PFSK-1 (cell line): ENCODE results near the gene CEBPG.

ENCODE experiments used
- FOXP2 ChIP-seq: optimal IDR thresholded peaks from 2 replicates; pipeline ENCODE3; 2011; ENCODE audit warnings: borderline replicate concordance, control low read depth, inconsistent platforms; ENCODE audit not compliant: insufficient read depth; ENCODE audit errors: extremely low read length, extremely low read depth
- POLR2AphosphoS5 ChIP-seq: IDR thresholded peaks from 2 replicates; pipeline ENCODE4 v1.6.1; 2012; ENCODE audit warnings: low read depth, mild to moderate bottlenecking, control low read depth, low read length, moderate library complexity
- SIN3A ChIP-seq: IDR thresholded peaks from 2 replicates; pipeline ENCODE4 v1.6.1; 2012; ENCODE audit warnings: mild to moderate bottlenecking, low read length, moderate library complexity, borderline replicate concordance; ENCODE audit not compliant: insufficient read depth
- TAF1 ChIP-seq: IDR thresholded peaks from 2 replicates; pipeline ENCODE4 v1.6.1; 2012; ENCODE audit warnings: low read length, control low read depth, borderline replicate concordance; ENCODE audit not compliant: insufficient read depth
- TF ChIP-seq, protein P1 (sequence below), 2 experiments: IDR thresholded peaks; 2 replicates each; pipeline versions ENCODE4 v1.6.1 to v1.8.0; 2011 to 2012; ENCODE audit warnings: low read depth in 2 of 2, low read length in 2 of 2, control low read depth in 1 of 2, inconsistent platforms in 1 of 2, mild to moderate bottlenecking in 1 of 2, moderate library complexity in 1 of 2; ENCODE audit not compliant: insufficient read depth in 1 of 2

The CEBPG gene

DNA sequence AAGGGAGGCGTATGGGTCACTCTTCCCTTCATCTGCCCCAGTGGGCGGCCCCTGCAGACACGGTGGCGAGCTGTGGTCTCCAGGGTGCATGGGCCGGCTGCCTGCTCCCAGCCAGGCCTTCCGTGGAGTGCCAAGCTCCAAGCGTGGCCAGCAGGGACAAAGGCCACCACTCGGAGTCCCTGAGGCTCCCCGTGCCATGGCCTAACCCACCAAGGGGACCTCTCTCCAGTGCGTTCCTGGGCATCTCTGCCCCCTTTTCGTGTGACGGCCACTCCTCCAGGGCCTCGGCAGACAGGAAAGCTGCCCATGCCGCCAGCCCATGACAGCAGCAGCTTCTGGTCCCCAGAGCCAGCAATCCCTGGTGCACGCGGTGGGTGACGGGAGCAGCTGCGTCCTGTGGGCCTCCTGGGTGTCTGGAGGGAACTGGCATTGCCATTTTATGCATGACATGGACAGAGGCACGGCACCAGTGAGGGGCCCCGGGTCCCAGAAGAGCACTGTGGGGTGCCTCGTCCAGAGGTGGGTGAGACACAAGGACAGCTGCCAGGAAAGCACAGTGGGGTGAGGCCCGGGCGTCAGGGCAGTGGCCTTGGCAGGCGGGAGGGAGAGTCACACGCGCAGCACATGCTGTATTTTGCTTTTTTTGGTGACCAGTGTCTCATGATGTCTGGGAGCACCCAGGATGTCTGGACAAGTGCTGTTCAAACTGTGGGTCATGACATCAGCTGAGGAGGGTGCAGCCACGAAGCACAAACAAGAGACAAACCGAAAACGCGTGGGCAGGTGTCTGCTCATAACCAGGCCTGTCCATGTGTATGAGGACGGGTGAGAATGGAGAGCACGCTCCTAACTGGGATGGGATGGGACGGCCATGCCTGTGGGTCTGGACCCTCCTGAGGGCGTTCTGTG, 32.3 kb downstream of the CEBPG start:
- TF ChIP-seq, protein P1, sequence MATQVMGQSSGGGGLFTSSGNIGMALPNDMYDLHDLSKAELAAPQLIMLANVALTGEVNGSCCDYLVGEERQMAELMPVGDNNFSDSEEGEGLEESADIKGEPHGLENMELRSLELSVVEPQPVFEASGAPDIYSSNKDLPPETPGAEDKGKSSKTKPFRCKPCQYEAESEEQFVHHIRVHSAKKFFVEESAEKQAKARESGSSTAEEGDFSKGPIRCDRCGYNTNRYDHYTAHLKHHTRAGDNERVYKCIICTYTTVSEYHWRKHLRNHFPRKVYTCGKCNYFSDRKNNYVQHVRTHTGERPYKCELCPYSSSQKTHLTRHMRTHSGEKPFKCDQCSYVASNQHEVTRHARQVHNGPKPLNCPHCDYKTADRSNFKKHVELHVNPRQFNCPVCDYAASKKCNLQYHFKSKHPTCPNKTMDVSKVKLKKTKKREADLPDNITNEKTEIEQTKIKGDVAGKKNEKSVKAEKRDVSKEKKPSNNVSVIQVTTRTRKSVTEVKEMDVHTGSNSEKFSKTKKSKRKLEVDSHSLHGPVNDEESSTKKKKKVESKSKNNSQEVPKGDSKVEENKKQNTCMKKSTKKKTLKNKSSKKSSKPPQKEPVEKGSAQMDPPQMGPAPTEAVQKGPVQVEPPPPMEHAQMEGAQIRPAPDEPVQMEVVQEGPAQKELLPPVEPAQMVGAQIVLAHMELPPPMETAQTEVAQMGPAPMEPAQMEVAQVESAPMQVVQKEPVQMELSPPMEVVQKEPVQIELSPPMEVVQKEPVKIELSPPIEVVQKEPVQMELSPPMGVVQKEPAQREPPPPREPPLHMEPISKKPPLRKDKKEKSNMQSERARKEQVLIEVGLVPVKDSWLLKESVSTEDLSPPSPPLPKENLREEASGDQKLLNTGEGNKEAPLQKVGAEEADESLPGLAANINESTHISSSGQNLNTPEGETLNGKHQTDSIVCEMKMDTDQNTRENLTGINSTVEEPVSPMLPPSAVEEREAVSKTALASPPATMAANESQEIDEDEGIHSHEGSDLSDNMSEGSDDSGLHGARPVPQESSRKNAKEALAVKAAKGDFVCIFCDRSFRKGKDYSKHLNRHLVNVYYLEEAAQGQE (IDR thresholded peaks at IDR 0.05; ENCODE audit: insufficient read depth in 1 of 2, low read depth in 2 of 2, low read length in 2 of 2) = no peak
- no peak for TF ChIP-seq POLR2AphosphoS5
- TF ChIP-seq TAF1 = no peak
- no peak for TF ChIP-seq SIN3A
- no peak for TF ChIP-seq FOXP2

DNA sequence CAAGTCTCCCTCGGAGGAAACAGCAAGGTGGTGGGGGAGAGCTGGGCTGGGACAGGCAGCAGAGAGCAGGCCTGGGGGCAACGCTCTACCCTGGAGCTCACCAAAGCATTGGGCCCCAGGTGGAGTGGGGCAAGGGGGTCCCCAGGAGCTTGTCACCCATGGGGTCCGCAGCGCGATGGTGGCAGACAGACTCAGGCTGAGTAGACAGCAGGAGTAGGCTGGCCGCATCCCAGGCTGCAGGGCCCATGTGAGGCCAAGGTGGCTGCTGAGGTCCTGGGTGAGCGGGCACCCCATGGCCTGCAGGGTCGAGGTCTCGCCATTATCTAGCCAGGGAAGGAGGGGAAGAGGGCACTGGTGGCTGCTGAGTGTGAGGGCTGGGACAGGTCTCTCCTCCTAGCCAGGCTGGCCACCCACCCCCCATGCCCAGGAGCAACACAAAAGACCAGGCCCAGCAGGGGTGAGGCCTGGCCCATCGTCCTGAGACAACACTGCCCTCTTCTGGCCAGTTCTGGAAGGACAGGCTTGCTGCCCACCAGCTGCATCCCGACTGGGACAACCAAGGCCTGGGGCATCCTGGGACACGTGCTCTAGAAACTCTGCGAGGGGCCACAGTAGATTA, 33.1 kb downstream of the CEBPG start:
- TF ChIP-seq FOXP2 = peak; percentile 64
- TF ChIP-seq, protein P1 (IDR thresholded peaks at IDR 0.05; ENCODE audit: insufficient read depth in 1 of 2, low read depth in 2 of 2, low read length in 2 of 2) = no peak
- no peak for TF ChIP-seq TAF1
- no peak for TF ChIP-seq SIN3A

DNA sequence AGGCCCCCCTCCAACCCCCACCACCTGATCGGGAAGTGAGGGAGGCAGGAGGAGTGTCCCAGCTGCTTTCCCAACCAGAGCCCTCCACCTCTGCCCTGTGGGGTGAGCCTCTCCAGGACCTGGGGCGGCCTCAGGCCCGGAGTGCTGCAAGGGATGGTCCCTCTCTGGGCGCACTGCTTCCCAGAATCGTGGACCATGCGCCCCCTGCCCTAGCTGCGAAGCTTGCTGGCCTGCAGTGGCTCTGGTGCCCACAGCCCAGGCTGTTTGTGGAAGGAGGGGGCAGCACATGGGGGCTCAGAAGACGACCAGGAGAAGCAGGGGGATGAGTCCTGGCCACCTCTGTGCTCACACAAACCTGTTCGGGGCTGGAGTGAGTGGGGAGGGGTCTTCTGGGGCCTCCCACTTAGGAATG, 33.6 kb downstream of the CEBPG start:
- TF ChIP-seq FOXP2 (no peak), POLR2AphosphoS5 (no peak), TAF1 (no peak), SIN3A (no peak)
- TF ChIP-seq, protein P1 (IDR thresholded peaks at IDR 0.05; ENCODE audit: insufficient read depth in 1 of 2, low read depth in 2 of 2, low read length in 2 of 2) = no peak

DNA sequence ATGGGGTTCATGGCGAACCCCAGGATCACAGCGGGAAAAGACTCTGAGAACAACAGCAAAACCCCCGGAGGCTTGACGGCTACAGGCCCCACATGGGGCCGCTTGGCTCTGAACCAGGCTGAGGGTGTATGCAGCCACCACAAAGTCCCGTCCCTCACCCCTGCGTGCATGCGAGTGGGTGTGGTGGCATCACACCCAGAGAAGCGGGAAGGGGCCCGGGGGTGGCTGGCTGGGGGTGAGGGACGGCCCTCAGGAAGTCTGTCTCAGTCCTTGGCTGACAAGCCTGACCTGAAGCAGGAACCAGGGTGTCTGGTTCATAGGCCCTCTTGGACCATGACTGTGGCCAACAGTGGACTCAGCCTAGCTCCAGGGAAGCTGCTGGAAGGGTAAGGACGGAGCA, 34.2 kb downstream of the CEBPG start:
- TF ChIP-seq SIN3A (no peak), FOXP2 (no peak), POLR2AphosphoS5 (no peak)

DNA sequence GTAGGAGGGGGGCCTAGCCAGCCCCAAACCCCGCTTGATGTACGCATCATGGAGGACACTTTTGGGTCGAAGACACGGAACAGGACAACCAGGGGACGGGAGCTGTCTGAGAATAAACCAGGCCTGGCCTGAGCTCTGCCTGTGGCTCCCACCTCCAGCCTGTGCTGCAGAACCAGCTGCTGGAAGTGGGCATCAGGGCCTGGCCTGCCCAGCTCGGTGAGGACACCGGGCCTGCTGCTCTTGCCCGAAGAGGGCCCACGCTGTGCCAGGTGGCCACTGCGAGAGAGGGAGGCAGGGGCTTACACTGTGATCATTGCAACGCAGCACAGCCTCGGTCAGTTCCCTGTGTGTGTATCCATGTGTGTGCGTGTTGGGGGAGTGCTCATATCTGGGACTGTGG, 34.6 kb downstream of the CEBPG start:
- TF ChIP-seq SIN3A (no peak), POLR2AphosphoS5 (no peak), TAF1 (no peak), FOXP2 (no peak)
- TF ChIP-seq, protein P1 (IDR thresholded peaks at IDR 0.05; ENCODE audit: insufficient read depth in 1 of 2, low read depth in 2 of 2, low read length in 2 of 2) = no peak
